Endothelial cell of umbilical vein (primary cell): ENCODE data around the gene HAUS6. TPM values are rescaled to one million over a fixed set of nuclear protein-coding genes. Genes with fewer than 3 reads are reported as not detected.
A peak's percentile ranks its signal among the peaks of the same experiment; 100 is the strongest.

ENCODE experiments used
- BruUV-seq: library from RNA; stranded (reverse); fragments of 400-500 nt; replicated peaks from 2 replicates; lab custom pipeline; 2021; lab: Mats Ljungman, UMichigan
- CTCF ChIA-PET: fragments of 300-600, 350-600 bp; sonication (Branson Sonifier 250); formaldehyde crosslinking; loops from one replicate; lab custom pipeline; 2021; ENCODE audit warnings: antibody characterized with exemption, inconsistent platforms; lab: Charles Lee
- POLR2A ChIA-PET: fragments of 300-600, 350-600 bp; sonication (Branson Sonifier 250); formaldehyde crosslinking; loops from one replicate; lab custom pipeline; 2021; ENCODE audit warnings: antibody characterized with exemption, inconsistent platforms; lab: Charles Lee
- DNase-seq: peaks from one replicate; pipeline ENCODE4 v3.0.0-alpha.2; 2011; ENCODE audit warnings: low read depth, low spot score
- FAIRE-seq: peaks from 2 replicates; lab custom pipeline; 2011; peaks lifted over from hg19 to GRCh38; lab: Jason Lieb, UNC
- H2AFZ ChIP-seq: 2 replicates; pipeline ENCODE4 v1.6.0; 2012; ENCODE audit warnings: low read depth, low read length, control low read depth, inconsistent platforms
- H3K27ac ChIP-seq: 2 replicates; pipeline ENCODE4 v1.5.1; 2011; ENCODE audit warnings: low read depth, mild to moderate bottlenecking, control low read depth, low read length, moderate library complexity; ENCODE audit not compliant: insufficient read depth
- H3K27me3 ChIP-seq, 2 experiments: 2 replicates each; pipeline versions ENCODE4 v1.6.0 to v1.6.1; 2011; ENCODE audit warnings: low read length in 2 of 2, mixed read lengths in 1 of 2; ENCODE audit not compliant: control insufficient read depth in 2 of 2, insufficient read depth in 2 of 2
- H3K36me3 ChIP-seq, 2 experiments: 2 replicates in 1 of 2; 3 replicates in 1 of 2; pipeline ENCODE4 v1.5.1; 2011; ENCODE audit warnings: low read length in 2 of 2, mild to moderate bottlenecking in 1 of 2, moderate library complexity in 1 of 2; ENCODE audit not compliant: control insufficient read depth in 2 of 2, insufficient read depth in 2 of 2; ENCODE audit errors: extremely low read depth in 1 of 2
- H3K4me1 ChIP-seq: 3 replicates; pipeline ENCODE4 v1.5.1; 2011; ENCODE audit warnings: mild to moderate bottlenecking, low read length; ENCODE audit not compliant: control insufficient read depth, insufficient read depth; ENCODE audit errors: extremely low read depth
- H3K4me2 ChIP-seq: 2 replicates; pipeline ENCODE4 v1.6.1; 2011; ENCODE audit warnings: low read length, control low read depth, mixed read lengths; ENCODE audit not compliant: insufficient read depth
- H3K4me3 ChIP-seq, 3 experiments: fragments of 200-600 bp in 1 of 3; sonication (generic), shearing (Covaris generic) in 1 of 3; replicated peaks in 1 of 3; 2 replicates each; pipeline ENCODE4 v1.5.1; 2011 to 2016; ENCODE audit warnings: control low read depth in 3 of 3, low read length in 3 of 3, mild to moderate bottlenecking in 2 of 3, inconsistent platforms in 1 of 3, low read depth in 1 of 3, moderate library complexity in 1 of 3; ENCODE audit not compliant: insufficient read depth in 1 of 3
- H3K79me2 ChIP-seq: 2 replicates; pipeline ENCODE4 v1.6.0; 2012; ENCODE audit warnings: low read length, inconsistent platforms; ENCODE audit not compliant: control insufficient read depth, insufficient read depth
- H3K9ac ChIP-seq: replicated peaks from 2 replicates; pipeline ENCODE3; 2011; ENCODE audit warnings: low read length, control low read depth; ENCODE audit not compliant: insufficient read depth; ENCODE audit errors: extremely low read depth
- H3K9me1 ChIP-seq: replicated peaks from 3 replicates; pipeline ENCODE4 v1.6.0; 2011; ENCODE audit warnings: mild to moderate bottlenecking, low read length; ENCODE audit not compliant: control insufficient read depth, insufficient read depth; ENCODE audit errors: extremely low read depth
- H3K9me3 ChIP-seq: replicated peaks from 2 replicates; pipeline ENCODE4 v1.5.1; 2012; ENCODE audit warnings: low read length, inconsistent platforms; ENCODE audit not compliant: control insufficient read depth, insufficient read depth
- H4K20me1 ChIP-seq: replicated peaks from 2 replicates; pipeline ENCODE3; 2011; ENCODE audit warnings: mild to moderate bottlenecking, low read length; ENCODE audit not compliant: control insufficient read depth, insufficient read depth; ENCODE audit errors: extremely low read depth
- CTCF ChIP-seq, 2 donors: IDR thresholded peaks; 1 replicate in 1 of 2; 2 replicates in 1 of 2; pipeline ENCODE4 v1.5.1; 2011; ENCODE audit warnings: low read length in 2 of 2, mild to moderate bottlenecking in 2 of 2, moderate library complexity in 2 of 2, control low read depth in 1 of 2, inconsistent platforms in 1 of 2, low read depth in 1 of 2; ENCODE audit not compliant: insufficient read depth in 1 of 2; ENCODE audit errors: extremely low read depth in 1 of 2
- POLR2A ChIP-seq: IDR thresholded peaks from 2 replicates; pipeline ENCODE4 v1.6.1; 2012; ENCODE audit warnings: low read depth, mild to moderate bottlenecking, control low read depth, low read length
- dilution Hi-C: fragments of 300-500 bp; cut with MboI; formaldehyde crosslinking; loops from one replicate; pipeline ENCODE4 v1.15.0; 2019; ENCODE audit warnings: low sequenced_read_pairs; ENCODE audit not compliant: extremely low pct_ligation_motif_present
- intact Hi-C: fragments of 100-400 bp; cut with micrococcal nuclease; formaldehyde crosslinking; loops from one replicate; pipeline ENCODE4 v1.10.0; 2022
- polyA plus RNA-seq, 4 experiments: library from polyadenylated mRNA; depleted of rRNA in 3 of 4; stranded (reverse) in 3 of 4; unstranded in 1 of 4; fragments of >200 nt; gene quantifications; 2 replicates each; pipeline versions ENCODE4 v1.2.1 to v1.2.3, GENCODE V29; 2011 to 2012; ENCODE audit warnings: missing spikeins in 1 of 4
- total RNA-seq: library from RNA; stranded (reverse); gene quantifications from 2 replicates; pipeline ENCODE4 v1.2.3, GENCODE V29; 2021

HAUS6 gene
- total and polyA plus RNA-seq, 2 donors (not counting 3 experiments of a cell fraction or from before 2014, with no cell fraction given) = 4.5 to 19.6 TPM

GRCh38 chr9:19122490-19123042, 19.9 kb upstream of the HAUS6 start:
- Histone ChIP-seq H3K4me2 (no peak overlapping the region), H3K9ac (no peak overlapping the region), H3K4me1 (peaks cover 32% of the 10 kb centered on the region), H4K20me1 (no peaks in the 10 kb centered on the region), H3K36me3 (peaks cover 11 to 27% of the 10 kb centered on the region in 2 experiments), H3K27me3 (no peaks in the 10 kb centered on the region), H3K9me1 (no peaks in the 10 kb centered on the region), H2AFZ (no peak overlapping the region), H3K4me3 (no peak overlapping the region), H3K27ac (no peak overlapping the region), H3K9me3 (no peaks in the 10 kb centered on the region), H3K79me2 (peaks cover 8% of the 10 kb centered on the region)
- DNase-seq (no peak), FAIRE-seq (no peak)
- POLR2A ChIA-PET = no interaction called here
- CTCF ChIA-PET = interaction anchor here (0.8 to 4.3 kb wide), 4 partner anchors 9 to 73 kb away, joined by 3 to 25 read pairs (median 3); partner anchors contain the start of gene RRAGA
- BruUV-seq = no TSS peak
- intact Hi-C loops = no loop called here
- dilution Hi-C loops = no loop called here
- TF ChIP-seq CTCF (IDR thresholded peaks at IDR 0.05; ENCODE audit: extremely low read depth in 1 of 2, insufficient read depth in 1 of 2, low read depth in 1 of 2, low read length in 2 of 2) = peak in 1 of 2 donors; percentile 4
- TF ChIP-seq POLR2A = no peak

- no peak overlapping the region for H3K4me2 ChIP-seq
- H3K9ac ChIP-seq = no peak overlapping the region
- H3K9me3 ChIP-seq = no peaks in the 10 kb centered on the region
- no peak overlapping the region for H2AFZ ChIP-seq
- no peaks in the 10 kb centered on the region for H3K79me2 ChIP-seq
- TF ChIP-seq POLR2A (no peak), CTCF (IDR thresholded peaks at IDR 0.05; ENCODE audit: extremely low read depth in 1 of 2, insufficient read depth in 1 of 2, low read depth in 1 of 2, low read length in 2 of 2) (no peak)
- POLR2A ChIA-PET = no interaction called here
- no peaks in the 10 kb centered on the region for H3K27me3 ChIP-seq
- H3K27ac ChIP-seq = no peak overlapping the region
- H3K4me3 ChIP-seq = no peak overlapping the region
- DNase-seq (no peak), FAIRE-seq (no peak)
- H4K20me1 ChIP-seq = no peaks in the 10 kb centered on the region
- peaks cover 22 to 33% of the 10 kb centered on the region in 2 experiments for H3K36me3 ChIP-seq
- dilution Hi-C loops = no loop called here
- no TSS peak for BruUV-seq
- CTCF ChIA-PET = no interaction called here
- H3K9me1 ChIP-seq = no peaks in the 10 kb centered on the region
- intact Hi-C loops = no loop called here
- H3K4me1 ChIP-seq = peaks cover 32% of the 10 kb centered on the region
These were observed 18.2 kb upstream of the HAUS6 start for GRCh38 chr9:19120877-19121276.
